Measurements from ENCODE around the gene FFAR4.
"Not testable (repeated sequence)": the region's sequence is repeated elsewhere in the genome, so short reads cannot be mapped to it uniquely, and the experiment has no call there.

The FFAR4 gene

GRCh38 chr10:93566435-93567276 is at the start of gene FFAR4:
Gene FFAR4 (plus strand): TSS chr10:93566665. CDS start chr10:93566721, 56 bp downstream.
- DNase-seq, result no peak
- in situ Hi-C loops (cut with HindIII; ENCODE audit: low pct_ligation_motif_present, low pct_unique_long_range_greater_than_20kb, low sequenced_read_pairs), result loop anchor here (25.0 kb wide), 1 partner anchor 96 kb away; no protein-coding TSS in a partner anchor

GRCh38 chr10:93518531-93518930 is 47.9 kb upstream of the FFAR4 start:
- in situ Hi-C loops (cut with HindIII; ENCODE audit: low pct_ligation_motif_present, low pct_unique_long_range_greater_than_20kb, low sequenced_read_pairs), result loop anchor here (25.0 kb wide), 1 partner anchor 181 kb away; no protein-coding TSS in a partner anchor
- no peak for DNase-seq

GRCh38 chr10:93535293-93535692 is 31.2 kb upstream of the FFAR4 start:
- DNase-seq, result no peak
- in situ Hi-C loops (cut with HindIII; ENCODE audit: low pct_ligation_motif_present, low pct_unique_long_range_greater_than_20kb, low sequenced_read_pairs), result no loop called here

GRCh38 chr10:93540871-93541270 is 25.6 kb upstream of the FFAR4 start:
- DNase-seq; in situ Hi-C loops (cut with HindIII; ENCODE audit: low pct_ligation_motif_present, low pct_unique_long_range_greater_than_20kb, low sequenced_read_pairs): not testable (repeated sequence)

DNA sequence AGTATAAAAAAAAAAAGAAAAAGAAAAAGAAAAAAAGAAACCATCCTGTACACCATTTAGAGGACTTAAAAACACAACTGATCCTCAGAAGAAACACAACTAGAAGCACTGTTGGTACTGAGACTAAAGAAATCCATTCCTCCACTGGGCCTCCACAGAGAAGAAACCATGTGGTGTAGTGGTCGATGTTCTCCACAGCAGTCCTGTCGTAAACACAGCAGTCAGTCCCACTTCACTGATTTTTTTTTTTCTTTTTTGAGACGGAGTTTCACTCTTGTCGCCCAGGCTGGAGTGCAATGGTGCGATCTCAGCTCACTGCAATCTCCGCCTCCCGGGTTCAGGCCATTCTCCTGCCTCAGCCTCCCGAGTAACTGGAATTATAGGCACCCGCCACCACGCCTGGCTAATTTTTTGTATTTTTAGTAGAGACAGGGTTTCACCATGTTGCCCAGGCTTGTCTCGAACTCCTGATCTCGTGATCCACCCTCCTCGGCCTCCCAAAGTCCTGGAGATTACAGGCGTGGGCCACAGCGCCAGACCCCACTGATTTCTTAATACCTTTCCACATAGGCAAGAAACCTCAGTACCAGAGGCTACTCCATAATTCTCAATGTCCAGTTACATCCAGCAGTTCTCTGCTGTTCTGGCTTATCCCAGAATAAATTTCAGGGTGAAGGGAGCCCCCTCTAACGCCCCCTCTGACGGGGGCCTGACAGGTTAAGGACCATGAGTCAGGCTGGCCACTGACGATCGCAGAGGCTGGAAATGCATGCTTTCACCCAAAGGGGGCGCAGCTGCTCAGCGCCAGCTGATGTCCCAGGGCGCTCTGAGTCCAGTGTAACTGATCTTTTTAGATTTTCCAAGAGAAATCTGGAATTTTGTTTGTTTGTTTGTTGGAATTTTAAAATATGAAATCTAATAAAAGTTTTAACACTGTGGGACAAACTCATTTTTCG is 24.8 kb upstream of the FFAR4 start:
- in situ Hi-C loops (cut with HindIII; ENCODE audit: low pct_ligation_motif_present, low pct_unique_long_range_greater_than_20kb, low sequenced_read_pairs), result no loop called here
- DNase-seq, result peak; percentile 65

GRCh38 chr10:93542358-93542791 is 24.1 kb upstream of the FFAR4 start:
- in situ Hi-C loops (cut with HindIII; ENCODE audit: low pct_ligation_motif_present, low pct_unique_long_range_greater_than_20kb, low sequenced_read_pairs), result no loop called here
- no peak for DNase-seq

DNA sequence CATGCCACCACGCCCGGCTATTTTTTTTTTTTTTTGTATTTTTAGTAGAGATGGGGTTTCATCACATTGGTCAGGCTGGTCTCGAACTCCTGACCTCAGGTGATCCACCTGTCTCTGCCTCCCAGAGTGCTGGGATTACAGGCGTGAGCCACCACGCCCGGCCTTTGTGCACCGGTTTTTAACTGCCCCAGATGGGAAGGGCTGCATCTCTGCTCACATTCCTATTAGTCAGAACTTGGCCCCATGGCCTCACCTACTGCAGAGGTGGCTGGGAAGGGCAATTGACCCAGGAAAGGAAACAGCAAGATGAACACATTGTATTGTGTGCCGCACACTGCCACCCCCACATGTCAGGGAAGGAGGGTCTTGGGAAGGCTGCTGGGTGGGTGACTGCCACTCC is 19.5 kb upstream of the FFAR4 start:
- in situ Hi-C loops (cut with HindIII; ENCODE audit: low pct_ligation_motif_present, low pct_unique_long_range_greater_than_20kb, low sequenced_read_pairs); DNase-seq: not testable (repeated sequence)

GRCh38 chr10:93547522-93547921 is 18.9 kb upstream of the FFAR4 start:
- in situ Hi-C loops (cut with HindIII; ENCODE audit: low pct_ligation_motif_present, low pct_unique_long_range_greater_than_20kb, low sequenced_read_pairs), result no loop called here

GRCh38 chr10:93548376-93549071 is 17.9 kb upstream of the FFAR4 start:
- in situ Hi-C loops (cut with HindIII; ENCODE audit: low pct_ligation_motif_present, low pct_unique_long_range_greater_than_20kb, low sequenced_read_pairs), result no loop called here

More at GRCh38 chr10:93547522-93547921, 18.9 kb upstream of the FFAR4 start:
- DNase-seq, result no peak

DNA sequence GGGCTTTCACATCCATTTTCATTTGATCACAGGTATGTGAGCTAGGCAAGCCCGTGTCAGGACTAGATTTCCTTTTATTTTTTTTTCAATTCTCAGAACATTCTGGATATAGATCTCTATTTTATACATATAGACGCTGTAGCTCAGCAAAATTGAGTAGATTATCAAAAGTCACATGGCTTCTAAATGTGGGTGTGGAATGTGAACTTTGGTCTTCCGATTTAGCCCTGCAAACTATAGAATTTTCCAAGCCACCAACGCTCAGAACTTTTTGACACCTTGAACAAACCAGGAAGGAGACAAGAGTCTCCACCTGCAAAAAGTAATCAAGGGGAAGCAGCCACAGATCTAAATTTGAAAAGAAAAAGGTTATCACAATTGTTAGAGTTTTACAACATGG is 15.9 kb upstream of the FFAR4 start:
- in situ Hi-C loops (cut with HindIII; ENCODE audit: low pct_ligation_motif_present, low pct_unique_long_range_greater_than_20kb, low sequenced_read_pairs), result loop anchor here (25.0 kb wide), 1 partner anchor 112 kb away; no protein-coding TSS in a partner anchor
- DNase-seq, result no peak

More at GRCh38 chr10:93548376-93549071, 17.9 kb upstream of the FFAR4 start:
- no peak for DNase-seq

DNA sequence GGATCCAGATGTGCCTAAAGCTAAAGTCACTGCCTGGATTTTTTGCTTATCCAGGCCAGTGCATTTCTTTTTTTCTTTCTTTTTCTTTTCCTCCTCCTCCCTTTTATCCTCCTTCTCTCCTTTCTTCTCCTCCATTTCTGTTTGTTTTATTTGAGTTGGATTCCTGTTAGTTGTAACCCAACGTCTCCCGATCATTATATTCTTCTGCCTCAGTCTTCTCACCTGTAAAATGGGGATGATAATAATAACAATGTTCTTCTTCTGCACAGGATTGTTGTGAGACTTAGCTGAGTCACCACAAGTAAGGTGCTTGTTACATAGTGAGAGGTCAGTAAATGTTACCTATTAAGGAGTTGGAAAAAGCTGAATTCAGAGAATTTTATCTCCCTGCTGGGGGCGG is 13.7 kb upstream of the FFAR4 start:
- DNase-seq, result no peak
- in situ Hi-C loops (cut with HindIII; ENCODE audit: low pct_ligation_motif_present, low pct_unique_long_range_greater_than_20kb, low sequenced_read_pairs), result loop anchor here (25.0 kb wide), 1 partner anchor 110 kb away; no protein-coding TSS in a partner anchor

DNA sequence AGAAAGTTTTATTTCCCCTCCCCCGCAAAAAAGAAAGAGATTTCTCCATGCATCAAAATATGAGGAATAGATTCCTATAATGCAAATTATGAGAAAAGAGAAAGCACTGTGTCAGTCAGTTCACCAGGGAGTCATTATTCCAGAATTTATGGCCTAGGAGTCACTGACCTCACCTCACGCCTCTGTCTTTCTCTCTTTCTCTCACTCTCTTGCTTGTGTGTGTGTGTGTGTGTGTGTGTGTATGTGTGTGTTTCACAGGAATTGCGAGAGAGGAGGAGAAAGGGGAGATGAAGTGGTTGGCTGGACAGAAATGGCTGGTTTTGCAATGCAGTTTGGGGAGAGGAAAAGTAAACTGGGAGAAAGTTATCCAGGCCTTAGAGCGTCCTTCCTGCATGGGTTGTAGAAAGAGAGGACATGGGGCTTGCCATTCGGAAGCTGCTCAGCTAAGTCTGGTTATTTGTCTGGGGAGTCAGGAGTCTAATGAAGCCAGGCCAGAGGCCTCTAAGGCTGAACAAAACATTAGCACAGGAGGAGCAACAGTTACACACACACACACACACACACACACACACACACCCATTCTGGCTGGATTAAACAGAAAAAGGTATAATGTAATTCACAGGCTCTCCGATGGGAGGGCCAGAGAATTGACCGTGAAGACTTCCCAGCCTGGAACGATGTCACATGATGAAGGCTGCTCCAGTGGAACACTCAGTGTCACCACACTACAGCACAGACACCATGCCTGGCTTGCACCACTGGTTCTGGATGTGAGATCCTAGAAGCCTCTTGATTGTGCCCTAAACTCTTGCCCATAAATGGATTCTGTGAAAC is 12.8 kb upstream of the FFAR4 start:
- DNase-seq, result no peak
- in situ Hi-C loops (cut with HindIII; ENCODE audit: low pct_ligation_motif_present, low pct_unique_long_range_greater_than_20kb, low sequenced_read_pairs), result loop anchor here (25.0 kb wide), 1 partner anchor 109 kb away; no protein-coding TSS in a partner anchor

DNA sequence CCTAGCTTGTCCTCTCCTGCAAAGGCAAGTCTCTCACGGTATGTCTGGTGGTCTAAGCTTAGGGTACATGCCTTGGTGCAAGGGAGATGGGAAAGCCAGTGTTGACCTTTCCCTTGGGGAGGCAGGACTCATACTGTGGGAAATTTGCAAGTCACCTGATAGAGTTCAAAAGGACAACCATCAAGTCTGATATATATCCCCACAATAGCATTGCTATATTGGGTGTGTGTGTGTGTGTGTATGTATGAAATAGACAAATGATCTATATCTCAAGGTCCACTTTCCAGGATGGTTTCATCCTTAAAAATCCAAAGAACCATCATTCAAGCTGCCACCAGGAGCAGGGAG is 12.2 kb upstream of the FFAR4 start:
- DNase-seq, result no peak
- in situ Hi-C loops (cut with HindIII; ENCODE audit: low pct_ligation_motif_present, low pct_unique_long_range_greater_than_20kb, low sequenced_read_pairs), result loop anchor here (25.0 kb wide), 1 partner anchor 108 kb away; no protein-coding TSS in a partner anchor

- in situ Hi-C loops (cut with HindIII; ENCODE audit: low pct_ligation_motif_present, low pct_unique_long_range_greater_than_20kb, low sequenced_read_pairs), result loop anchor here (25.0 kb wide), 1 partner anchor 107 kb away; no protein-coding TSS in a partner anchor
- peak; percentile 74 for DNase-seq
These were observed 11.6 kb upstream of the FFAR4 start for GRCh38 chr10:93554760-93555432.

GRCh38 chr10:93559490-93559889 is 7.0 kb upstream of the FFAR4 start:
- in situ Hi-C loops (cut with HindIII; ENCODE audit: low pct_ligation_motif_present, low pct_unique_long_range_greater_than_20kb, low sequenced_read_pairs), result loop anchor here (25.0 kb wide), 1 partner anchor 103 kb away; no protein-coding TSS in a partner anchor
- DNase-seq, result no peak

DNA sequence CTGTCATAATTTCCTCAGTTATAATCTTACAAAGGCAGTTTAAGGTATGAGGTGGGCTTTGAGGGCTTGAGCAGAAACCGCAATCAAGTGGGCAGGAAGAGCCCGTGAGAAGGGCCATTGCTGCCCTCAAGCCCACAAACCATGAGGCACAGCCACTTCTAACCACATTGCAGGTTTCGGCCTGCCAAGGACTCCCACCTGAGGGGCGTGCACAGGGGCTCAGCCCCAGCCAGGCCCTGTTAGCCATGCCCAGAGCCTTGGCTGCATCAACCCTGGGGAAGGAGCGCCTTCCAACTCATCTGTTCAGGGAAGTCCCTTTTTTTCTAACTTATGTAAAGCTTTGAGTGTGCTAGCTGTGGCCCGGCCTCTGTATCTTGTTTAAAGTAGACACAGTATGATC is 5.9 kb upstream of the FFAR4 start:
- DNase-seq, result no peak
- in situ Hi-C loops (cut with HindIII; ENCODE audit: low pct_ligation_motif_present, low pct_unique_long_range_greater_than_20kb, low sequenced_read_pairs), result loop anchor here (25.0 kb wide), 1 partner anchor 102 kb away; no protein-coding TSS in a partner anchor

DNA sequence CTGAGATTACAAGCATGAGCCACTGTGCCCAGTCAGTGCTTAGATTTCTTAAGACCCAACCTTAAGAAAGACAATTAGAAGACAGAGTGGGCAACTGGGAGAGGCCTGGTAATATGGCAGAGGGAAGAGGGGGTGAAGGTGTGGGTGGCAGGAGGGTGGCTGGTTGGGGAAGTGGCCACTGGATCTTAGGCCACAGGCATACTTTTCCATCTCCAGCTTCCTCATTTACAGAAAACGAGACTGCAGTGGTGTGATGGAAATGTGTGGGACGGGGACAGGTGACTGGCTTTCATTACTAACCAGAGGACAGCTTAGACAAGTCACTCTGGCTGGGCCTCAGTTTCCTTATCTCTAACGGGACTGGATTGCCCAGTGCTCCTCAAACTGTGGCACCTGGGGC is 1.0 kb upstream of the FFAR4 start:
- in situ Hi-C loops (cut with HindIII; ENCODE audit: low pct_ligation_motif_present, low pct_unique_long_range_greater_than_20kb, low sequenced_read_pairs), result loop anchor here (25.0 kb wide), 1 partner anchor 97 kb away; no protein-coding TSS in a partner anchor

More for the DNA sequence above, 1.0 kb upstream of the FFAR4 start:
- DNase-seq, result no peak
